HepG2 (cell line): ENCODE results near the gene C16orf87. TPM values are rescaled to one million over a fixed set of nuclear protein-coding genes. Genes with fewer than 3 reads are reported as not detected.
A peak's percentile ranks its signal among the peaks of the same experiment; 100 is the strongest.

ENCODE experiments used
- GATA4 ChIP-seq: sonication (generic); IDR thresholded peaks from 2 replicates; pipeline ENCODE4 v1.6.1; 2016; ENCODE audit warnings: antibody characterized with exemption, low read depth, borderline replicate concordance
- SRF ChIP-seq: IDR thresholded peaks from 2 replicates; pipeline ENCODE4 v1.6.1; 2011; ENCODE audit warnings: mild to moderate bottlenecking, low read depth, low read length, moderate library complexity
- ZNF501 ChIP-seq: sonication (generic); formaldehyde crosslinking; IDR thresholded peaks from 2 replicates; pipeline ENCODE4 v1.5.1; 2020; ENCODE audit warnings: mild to moderate bottlenecking, moderate library complexity, missing genetic modification reagents
- ZNF572 ChIP-seq: sonication (generic); formaldehyde crosslinking; IDR thresholded peaks from 2 replicates; pipeline ENCODE4 v1.5.1; 2020; ENCODE audit warnings: mild to moderate bottlenecking, missing genetic modification reagents
- ZNF589 ChIP-seq: sonication (generic); formaldehyde crosslinking; conservative IDR thresholded peaks from 2 replicates; pipeline ENCODE4 v1.8.0; 2022; ENCODE audit warnings: mild to moderate bottlenecking, moderate library complexity, missing genetic modification reagents
- polyA plus RNA-seq, 8 experiments: library from polyadenylated mRNA; depleted of rRNA in 3 of 8; stranded (reverse) in 7 of 8; unstranded in 1 of 8; fragments of >200 nt; fragmentation: Illumina TruSeq in 4 of 8; extraction: Trizol in 4 of 8; gene quantifications; 2 replicates each; pipeline versions ENCODE4 v1.2.1 to v1.2.3, GENCODE V29; 2011 to 2016; ENCODE audit warnings: low read depth in 4 of 8, missing spikeins in 1 of 8, mixed read lengths in 1 of 8; ENCODE audit not compliant: insufficient read depth in 1 of 8
- total RNA-seq, 5 experiments: library from RNA; depleted of rRNA; stranded (reverse); fragments of >200 nt; fragmentation: Illumina TruSeq; extraction: Trizol; gene quantifications; 2 replicates each; pipeline ENCODE4 v1.2.3, GENCODE V29; 2016; ENCODE audit warnings: low read depth in 1 of 5
- TF ChIP-seq, protein P1 (sequence below): sonication (generic); formaldehyde crosslinking; IDR thresholded peaks from 2 replicates; pipeline ENCODE4 v1.5.0; 2020; ENCODE audit warnings: mild to moderate bottlenecking, missing genetic modification reagents
- TF ChIP-seq, protein P2 (sequence below): sonication (generic); formaldehyde crosslinking; IDR thresholded peaks from 2 replicates; pipeline ENCODE4 v1.5.0; 2020; ENCODE audit warnings: missing genetic modification reagents
- TF ChIP-seq, protein P3 (sequence below): IDR thresholded peaks from 2 replicates; pipeline ENCODE4 v1.6.1; 2016; ENCODE audit warnings: missing compliant biosample characterization, missing genetic modification reagents, borderline replicate concordance
- TF ChIP-seq, protein P4 (sequence below): sonication (generic); formaldehyde crosslinking; IDR thresholded peaks from 2 replicates; pipeline ENCODE4 v1.5.0; 2020; ENCODE audit warnings: mild to moderate bottlenecking, missing genetic modification reagents, moderate library complexity
- TF ChIP-seq, protein P5 (sequence below): sonication (generic); formaldehyde crosslinking; IDR thresholded peaks from 2 replicates; pipeline ENCODE4 v1.4.0; 2020; ENCODE audit warnings: missing genetic modification reagents; ENCODE audit errors: not compliant biosample characterization
- TF ChIP-seq, protein P6 (sequence below): sonication (generic); formaldehyde crosslinking; conservative IDR thresholded peaks from 2 replicates; pipeline ENCODE4 v1.8.0; 2022; ENCODE audit warnings: low read depth, missing genetic modification reagents
- TF ChIP-seq, protein P7 (sequence below): sonication (generic); formaldehyde crosslinking; conservative IDR thresholded peaks from 2 replicates; pipeline ENCODE4 v1.4.0; 2020; ENCODE audit warnings: missing genetic modification reagents
- TF ChIP-seq, protein P8 (sequence below): sonication (generic); formaldehyde crosslinking; IDR thresholded peaks from 2 replicates; pipeline ENCODE4 v1.8.0; 2022; ENCODE audit warnings: missing genetic modification reagents, mild to moderate bottlenecking, inconsistent platforms, borderline replicate concordance

C16orf87 gene
- total and polyA plus RNA-seq, 2 of the 13 experiments (the other 11 are each of a cell fraction or from before 2014, with no cell fraction given), result 8.6 to 19.5 TPM

DNA sequence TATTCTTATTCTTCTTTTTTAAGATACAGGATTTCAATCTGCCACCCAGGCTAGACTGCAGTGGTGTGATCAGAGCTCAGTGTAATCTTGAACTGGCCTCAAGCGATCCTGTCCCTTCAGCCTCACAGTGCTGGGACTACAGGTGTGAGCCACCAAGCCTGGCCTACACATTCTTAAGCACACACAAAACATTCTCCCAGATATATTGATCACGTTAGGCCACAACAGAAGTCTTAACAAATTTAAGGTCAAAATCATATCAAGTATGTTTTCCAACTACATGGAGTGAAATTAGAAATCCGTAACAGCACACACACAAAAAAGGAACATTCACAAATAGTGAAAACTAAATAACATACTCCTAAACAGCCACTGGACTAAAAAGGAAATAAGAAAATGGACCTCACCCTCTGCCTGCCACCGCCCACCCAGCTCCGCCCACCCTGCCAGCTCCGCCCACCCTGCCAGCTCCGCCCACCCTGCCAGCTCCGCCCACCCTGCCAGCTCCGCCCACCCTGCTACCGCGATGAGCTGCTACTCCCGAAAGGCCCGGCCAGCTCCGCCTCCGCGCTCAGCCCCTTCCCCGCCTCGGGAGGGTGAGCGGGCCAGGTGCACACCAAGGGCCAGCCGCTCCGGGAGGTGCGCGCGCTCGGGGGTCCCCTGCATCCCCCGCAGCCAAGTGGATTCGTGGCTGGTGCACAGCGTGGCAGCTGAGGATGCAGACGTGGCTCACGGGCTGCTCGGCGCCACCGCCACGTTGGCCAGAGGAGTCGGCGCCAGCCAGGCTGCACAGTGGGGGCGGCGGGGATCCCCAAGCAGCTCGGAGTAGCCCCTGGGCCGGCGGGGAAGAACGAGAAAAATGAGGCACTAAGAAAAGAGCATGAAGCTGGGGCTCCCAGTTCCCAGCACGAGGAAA lies 41.2 kb downstream of the C16orf87 start (continued):
- TF ChIP-seq, protein P1, sequence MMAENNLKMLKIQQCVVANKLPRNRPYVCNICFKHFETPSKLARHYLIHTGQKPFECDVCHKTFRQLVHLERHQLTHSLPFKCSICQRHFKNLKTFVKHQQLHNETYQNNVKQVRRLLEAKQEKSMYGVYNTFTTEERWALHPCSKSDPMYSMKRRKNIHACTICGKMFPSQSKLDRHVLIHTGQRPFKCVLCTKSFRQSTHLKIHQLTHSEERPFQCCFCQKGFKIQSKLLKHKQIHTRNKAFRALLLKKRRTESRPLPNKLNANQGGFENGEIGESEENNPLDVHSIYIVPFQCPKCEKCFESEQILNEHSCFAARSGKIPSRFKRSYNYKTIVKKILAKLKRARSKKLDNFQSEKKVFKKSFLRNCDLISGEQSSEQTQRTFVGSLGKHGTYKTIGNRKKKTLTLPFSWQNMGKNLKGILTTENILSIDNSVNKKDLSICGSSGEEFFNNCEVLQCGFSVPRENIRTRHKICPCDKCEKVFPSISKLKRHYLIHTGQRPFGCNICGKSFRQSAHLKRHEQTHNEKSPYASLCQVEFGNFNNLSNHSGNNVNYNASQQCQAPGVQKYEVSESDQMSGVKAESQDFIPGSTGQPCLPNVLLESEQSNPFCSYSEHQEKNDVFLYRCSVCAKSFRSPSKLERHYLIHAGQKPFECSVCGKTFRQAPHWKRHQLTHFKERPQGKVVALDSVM, result no peak
- TF ChIP-seq, protein P2, sequence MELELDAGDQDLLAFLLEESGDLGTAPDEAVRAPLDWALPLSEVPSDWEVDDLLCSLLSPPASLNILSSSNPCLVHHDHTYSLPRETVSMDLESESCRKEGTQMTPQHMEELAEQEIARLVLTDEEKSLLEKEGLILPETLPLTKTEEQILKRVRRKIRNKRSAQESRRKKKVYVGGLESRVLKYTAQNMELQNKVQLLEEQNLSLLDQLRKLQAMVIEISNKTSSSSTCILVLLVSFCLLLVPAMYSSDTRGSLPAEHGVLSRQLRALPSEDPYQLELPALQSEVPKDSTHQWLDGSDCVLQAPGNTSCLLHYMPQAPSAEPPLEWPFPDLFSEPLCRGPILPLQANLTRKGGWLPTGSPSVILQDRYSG (CRISPR knock-in tag), result no peak
- TF ChIP-seq GATA4 (no peak), ZNF589 (no peak; the same call in 1 of the 2 replicates), SRF (no peak), ZNF572 (CRISPR knock-in tag) (peak; percentile 77), ZNF501 (CRISPR knock-in tag) (peak; percentile 94)
- TF ChIP-seq, protein P3, sequence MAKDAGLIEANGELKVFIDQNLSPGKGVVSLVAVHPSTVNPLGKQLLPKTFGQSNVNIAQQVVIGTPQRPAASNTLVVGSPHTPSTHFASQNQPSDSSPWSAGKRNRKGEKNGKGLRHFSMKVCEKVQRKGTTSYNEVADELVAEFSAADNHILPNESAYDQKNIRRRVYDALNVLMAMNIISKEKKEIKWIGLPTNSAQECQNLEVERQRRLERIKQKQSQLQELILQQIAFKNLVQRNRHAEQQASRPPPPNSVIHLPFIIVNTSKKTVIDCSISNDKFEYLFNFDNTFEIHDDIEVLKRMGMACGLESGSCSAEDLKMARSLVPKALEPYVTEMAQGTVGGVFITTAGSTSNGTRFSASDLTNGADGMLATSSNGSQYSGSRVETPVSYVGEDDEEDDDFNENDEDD (CRISPR knock-in tag), result peak; percentile 60; the same call in 1 of the 2 replicates
- TF ChIP-seq, protein P4, sequence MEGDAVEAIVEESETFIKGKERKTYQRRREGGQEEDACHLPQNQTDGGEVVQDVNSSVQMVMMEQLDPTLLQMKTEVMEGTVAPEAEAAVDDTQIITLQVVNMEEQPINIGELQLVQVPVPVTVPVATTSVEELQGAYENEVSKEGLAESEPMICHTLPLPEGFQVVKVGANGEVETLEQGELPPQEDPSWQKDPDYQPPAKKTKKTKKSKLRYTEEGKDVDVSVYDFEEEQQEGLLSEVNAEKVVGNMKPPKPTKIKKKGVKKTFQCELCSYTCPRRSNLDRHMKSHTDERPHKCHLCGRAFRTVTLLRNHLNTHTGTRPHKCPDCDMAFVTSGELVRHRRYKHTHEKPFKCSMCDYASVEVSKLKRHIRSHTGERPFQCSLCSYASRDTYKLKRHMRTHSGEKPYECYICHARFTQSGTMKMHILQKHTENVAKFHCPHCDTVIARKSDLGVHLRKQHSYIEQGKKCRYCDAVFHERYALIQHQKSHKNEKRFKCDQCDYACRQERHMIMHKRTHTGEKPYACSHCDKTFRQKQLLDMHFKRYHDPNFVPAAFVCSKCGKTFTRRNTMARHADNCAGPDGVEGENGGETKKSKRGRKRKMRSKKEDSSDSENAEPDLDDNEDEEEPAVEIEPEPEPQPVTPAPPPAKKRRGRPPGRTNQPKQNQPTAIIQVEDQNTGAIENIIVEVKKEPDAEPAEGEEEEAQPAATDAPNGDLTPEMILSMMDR (CRISPR knock-in tag), result peak; percentile 30
- TF ChIP-seq, protein P5, sequence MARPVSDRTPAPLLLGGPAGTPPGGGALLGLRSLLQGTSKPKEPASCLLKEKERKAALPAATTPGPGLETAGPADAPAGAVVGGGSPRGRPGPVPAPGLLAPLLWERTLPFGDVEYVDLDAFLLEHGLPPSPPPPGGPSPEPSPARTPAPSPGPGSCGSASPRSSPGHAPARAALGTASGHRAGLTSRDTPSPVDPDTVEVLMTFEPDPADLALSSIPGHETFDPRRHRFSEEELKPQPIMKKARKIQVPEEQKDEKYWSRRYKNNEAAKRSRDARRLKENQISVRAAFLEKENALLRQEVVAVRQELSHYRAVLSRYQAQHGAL, result peak; percentile 55
- TF ChIP-seq, protein P6, sequence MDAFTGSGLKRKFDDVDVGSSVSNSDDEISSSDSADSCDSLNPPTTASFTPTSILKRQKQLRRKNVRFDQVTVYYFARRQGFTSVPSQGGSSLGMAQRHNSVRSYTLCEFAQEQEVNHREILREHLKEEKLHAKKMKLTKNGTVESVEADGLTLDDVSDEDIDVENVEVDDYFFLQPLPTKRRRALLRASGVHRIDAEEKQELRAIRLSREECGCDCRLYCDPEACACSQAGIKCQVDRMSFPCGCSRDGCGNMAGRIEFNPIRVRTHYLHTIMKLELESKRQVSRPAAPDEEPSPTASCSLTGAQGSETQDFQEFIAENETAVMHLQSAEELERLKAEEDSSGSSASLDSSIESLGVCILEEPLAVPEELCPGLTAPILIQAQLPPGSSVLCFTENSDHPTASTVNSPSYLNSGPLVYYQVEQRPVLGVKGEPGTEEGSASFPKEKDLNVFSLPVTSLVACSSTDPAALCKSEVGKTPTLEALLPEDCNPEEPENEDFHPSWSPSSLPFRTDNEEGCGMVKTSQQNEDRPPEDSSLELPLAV (CRISPR knock-in tag), result 0 out of 2 replicates have a peak, but pooled peaks have one; percentile 45
- TF ChIP-seq, protein P7, sequence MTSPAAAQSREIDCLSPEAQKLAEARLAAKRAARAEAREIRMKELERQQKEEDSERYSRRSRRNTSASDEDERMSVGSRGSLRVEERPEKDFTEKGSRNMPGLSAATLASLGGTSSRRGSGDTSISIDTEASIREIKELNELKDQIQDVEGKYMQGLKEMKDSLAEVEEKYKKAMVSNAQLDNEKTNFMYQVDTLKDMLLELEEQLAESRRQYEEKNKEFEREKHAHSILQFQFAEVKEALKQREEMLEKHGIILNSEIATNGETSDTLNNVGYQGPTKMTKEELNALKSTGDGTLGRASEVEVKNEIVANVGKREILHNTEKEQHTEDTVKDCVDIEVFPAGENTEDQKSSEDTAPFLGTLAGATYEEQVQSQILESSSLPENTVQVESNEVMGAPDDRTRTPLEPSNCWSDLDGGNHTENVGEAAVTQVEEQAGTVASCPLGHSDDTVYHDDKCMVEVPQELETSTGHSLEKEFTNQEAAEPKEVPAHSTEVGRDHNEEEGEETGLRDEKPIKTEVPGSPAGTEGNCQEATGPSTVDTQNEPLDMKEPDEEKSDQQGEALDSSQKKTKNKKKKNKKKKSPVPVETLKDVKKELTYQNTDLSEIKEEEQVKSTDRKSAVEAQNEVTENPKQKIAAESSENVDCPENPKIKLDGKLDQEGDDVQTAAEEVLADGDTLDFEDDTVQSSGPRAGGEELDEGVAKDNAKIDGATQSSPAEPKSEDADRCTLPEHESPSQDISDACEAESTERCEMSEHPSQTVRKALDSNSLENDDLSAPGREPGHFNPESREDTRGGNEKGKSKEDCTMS (CRISPR knock-in tag), result 0 out of 2 replicates have a peak, but pooled peaks have one; percentile 35
- TF ChIP-seq, protein P8, sequence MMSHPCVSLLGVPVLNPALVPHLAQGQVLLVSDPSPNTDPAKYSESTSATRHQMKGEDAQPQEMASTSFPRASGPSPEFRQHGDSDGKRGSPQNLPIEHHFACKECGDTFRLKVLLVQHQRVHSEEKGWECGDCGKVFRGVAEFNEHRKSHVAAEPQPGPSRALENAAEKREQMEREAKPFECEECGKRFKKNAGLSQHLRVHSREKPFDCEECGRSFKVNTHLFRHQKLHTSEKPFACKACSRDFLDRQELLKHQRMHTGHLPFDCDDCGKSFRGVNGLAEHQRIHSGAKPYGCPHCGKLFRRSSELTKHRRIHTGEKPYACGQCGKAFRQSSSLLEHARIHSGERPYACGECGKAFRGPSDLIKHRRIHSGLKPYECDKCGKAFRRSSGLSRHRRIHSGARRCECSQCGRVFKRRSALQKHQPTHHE (CRISPR knock-in tag), result peak; percentile 87
